ENCODE results near the gene BMP6. TPM values are rescaled to one million over a fixed set of nuclear protein-coding genes. Genes with fewer than 3 reads are reported as not detected.

Gene BMP6
- total RNA-seq, 2 donors from 2014 or later, result 0.65 to 2.2 TPM

GRCh38 chr6:7846966-7847818 is 121.3 kb downstream of the BMP6 start:
- H3K27me3 Mint-ChIP-seq (ENCODE audit: low read depth), result no peaks in the 10 kb centered on the region
- no peak overlapping the region for H3K27ac Mint-ChIP-seq
- H3K4me3 Mint-ChIP-seq, result no peak overlapping the region
- ATAC-seq (replicated peaks in 1 of 2) (no peak), DNase-seq (no peak)
- no peaks in the 10 kb centered on the region for H3K9me3 Mint-ChIP-seq
- no peaks in the 10 kb centered on the region for H3K36me3 Mint-ChIP-seq (ENCODE audit: insufficient read depth in 2 of 2)
- no peaks in the 10 kb centered on the region for H3K4me1 Mint-ChIP-seq (ENCODE audit: low read depth)

- H3K27me3 Mint-ChIP-seq (ENCODE audit: low read depth), result no peaks in the 10 kb centered on the region
- no peak overlapping the region for H3K4me3 Mint-ChIP-seq
- H3K27ac Mint-ChIP-seq, result no peak overlapping the region
- ATAC-seq (replicated peaks in 1 of 2) (no peak), DNase-seq (no peak)
- H3K36me3 Mint-ChIP-seq (ENCODE audit: insufficient read depth in 2 of 2), result no peaks in the 10 kb centered on the region
- H3K4me1 Mint-ChIP-seq (ENCODE audit: low read depth), result no peaks in the 10 kb centered on the region
- peaks cover 0 to 2% of the 10 kb centered on the region in 2 donors for H3K9me3 Mint-ChIP-seq
These were observed 122.3 kb downstream of the BMP6 start for GRCh38 chr6:7848229-7848628.

GRCh38 chr6:7851780-7852179 is 125.9 kb downstream of the BMP6 start:
- no peak overlapping the region for H3K4me3 Mint-ChIP-seq
- ATAC-seq (replicated peaks in 1 of 2), result no peak
- H3K36me3 Mint-ChIP-seq (ENCODE audit: insufficient read depth in 2 of 2), result no peaks in the 10 kb centered on the region
- DNase-seq, result no peak
- H3K4me1 Mint-ChIP-seq (ENCODE audit: low read depth), result no peaks in the 10 kb centered on the region
- no peak overlapping the region for H3K27ac Mint-ChIP-seq
- no peaks in the 10 kb centered on the region for H3K27me3 Mint-ChIP-seq (ENCODE audit: low read depth)
- peaks cover 0 to 2% of the 10 kb centered on the region in 2 donors for H3K9me3 Mint-ChIP-seq

GRCh38 chr6:7859591-7859990 is 133.7 kb downstream of the BMP6 start:
- no peaks in the 10 kb centered on the region for H3K4me1 Mint-ChIP-seq (ENCODE audit: low read depth)
- no peaks in the 10 kb centered on the region for H3K27me3 Mint-ChIP-seq (ENCODE audit: low read depth)
- ATAC-seq (replicated peaks in 1 of 2) (no peak), DNase-seq (no peak)
- H3K27ac Mint-ChIP-seq, result no peak overlapping the region
- H3K9me3 Mint-ChIP-seq, result no peaks in the 10 kb centered on the region
- H3K4me3 Mint-ChIP-seq, result no peak overlapping the region
- no peaks in the 10 kb centered on the region for H3K36me3 Mint-ChIP-seq (ENCODE audit: insufficient read depth in 2 of 2)

DNA sequence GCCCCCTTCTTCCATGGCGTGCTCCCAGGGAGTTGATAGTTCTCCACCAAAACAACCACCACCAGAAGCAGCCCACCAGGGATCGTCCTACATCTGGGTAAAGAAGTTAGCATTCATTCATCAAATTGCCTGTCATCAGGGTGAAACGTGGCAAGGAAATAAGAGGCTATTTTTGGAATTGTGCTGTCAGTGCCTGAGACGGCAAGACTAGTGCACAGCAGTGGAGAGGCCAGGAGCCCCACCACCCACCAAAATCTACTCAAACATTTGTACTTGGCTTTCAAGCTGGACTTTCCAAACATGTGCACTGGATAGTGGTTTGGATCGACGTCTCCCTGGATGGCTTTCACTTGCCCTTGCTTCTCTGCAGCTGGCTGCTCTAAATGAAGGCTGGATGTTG is 139.9 kb downstream of the BMP6 start:
- no peak overlapping the region for H3K27ac Mint-ChIP-seq

DNA sequence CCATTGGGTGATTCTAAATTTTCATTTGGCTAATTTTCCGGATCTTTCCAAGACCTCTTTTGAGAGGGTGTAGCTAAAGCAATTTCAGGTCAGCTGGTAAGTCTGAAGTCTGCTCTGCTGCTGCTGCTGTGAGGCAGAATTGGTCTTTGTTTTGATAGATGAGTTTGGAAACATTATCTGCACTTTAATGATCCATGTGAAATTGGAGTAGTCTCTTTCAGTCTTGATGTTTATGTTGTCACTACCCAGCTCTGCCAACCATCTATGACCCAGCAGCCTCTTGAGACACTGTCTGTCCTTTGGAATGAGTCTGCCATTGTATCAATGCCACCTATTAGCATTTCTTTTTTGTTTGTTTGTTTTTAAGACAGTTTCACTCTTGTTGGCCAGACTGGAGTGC is 140.6 kb downstream of the BMP6 start:
- ATAC-seq (replicated peaks in 1 of 2) (no peak), DNase-seq (no peak)
- Mint-ChIP-seq H3K27ac (no peak overlapping the region), H3K4me1 (ENCODE audit: low read depth) (no peaks in the 10 kb centered on the region), H3K27me3 (ENCODE audit: low read depth) (peaks cover 9% of the 10 kb centered on the region), H3K36me3 (ENCODE audit: insufficient read depth in 2 of 2) (no peaks in the 10 kb centered on the region), H3K9me3 (no peaks in the 10 kb centered on the region), H3K4me3 (no peak overlapping the region)

More for the DNA sequence above, 139.9 kb downstream of the BMP6 start:
- Mint-ChIP-seq H3K36me3 (ENCODE audit: insufficient read depth in 2 of 2) (no peaks in the 10 kb centered on the region), H3K4me3 (no peak overlapping the region), H3K27me3 (ENCODE audit: low read depth) (peaks cover 9% of the 10 kb centered on the region), H3K4me1 (ENCODE audit: low read depth) (no peaks in the 10 kb centered on the region), H3K9me3 (no peaks in the 10 kb centered on the region)
- ATAC-seq (replicated peaks in 1 of 2), result no peak
- DNase-seq, result no peak

GRCh38 chr6:7868926-7869325 is 143.0 kb downstream of the BMP6 start:
- H3K36me3 Mint-ChIP-seq (ENCODE audit: insufficient read depth in 2 of 2), result peaks cover 0 to 1% of the 10 kb centered on the region in 2 donors
- H3K27ac Mint-ChIP-seq, result no peak overlapping the region
- H3K4me3 Mint-ChIP-seq, result no peak overlapping the region
- no peak for DNase-seq
- no peak for ATAC-seq (replicated peaks in 1 of 2)
- no peaks in the 10 kb centered on the region for H3K4me1 Mint-ChIP-seq (ENCODE audit: low read depth)
- H3K27me3 Mint-ChIP-seq (ENCODE audit: low read depth), result peaks cover 9% of the 10 kb centered on the region
- peaks cover 0 to 3% of the 10 kb centered on the region in 2 donors for H3K9me3 Mint-ChIP-seq

GRCh38 chr6:7878401-7878964 is 152.6 kb downstream of the BMP6 start:
- no peak for ATAC-seq (replicated peaks in 1 of 2)

GRCh38 chr6:7879043-7879442 is 153.1 kb downstream of the BMP6 start:
- ATAC-seq (replicated peaks in 1 of 2), result no peak
- no peak overlapping the region for H3K4me3 Mint-ChIP-seq
- no peaks in the 10 kb centered on the region for H3K9me3 Mint-ChIP-seq
- no peaks in the 10 kb centered on the region for H3K27me3 Mint-ChIP-seq (ENCODE audit: low read depth)
- H3K4me1 Mint-ChIP-seq (ENCODE audit: low read depth), result no peaks in the 10 kb centered on the region
- H3K36me3 Mint-ChIP-seq (ENCODE audit: insufficient read depth in 2 of 2), result peaks cover 2 to 9% of the 10 kb centered on the region in 2 donors
- H3K27ac Mint-ChIP-seq, result no peak overlapping the region
- DNase-seq, result no peak

More at GRCh38 chr6:7878401-7878964, 152.6 kb downstream of the BMP6 start:
- Mint-ChIP-seq H3K36me3 (ENCODE audit: insufficient read depth in 2 of 2) (peaks cover 1 to 7% of the 10 kb centered on the region in 2 donors), H3K27me3 (ENCODE audit: low read depth) (no peaks in the 10 kb centered on the region), H3K4me1 (ENCODE audit: low read depth) (no peaks in the 10 kb centered on the region), H3K27ac (no peak overlapping the region), H3K9me3 (peaks cover 0 to 4% of the 10 kb centered on the region in 2 donors), H3K4me3 (no peak overlapping the region)
- DNase-seq, result no peak

DNA sequence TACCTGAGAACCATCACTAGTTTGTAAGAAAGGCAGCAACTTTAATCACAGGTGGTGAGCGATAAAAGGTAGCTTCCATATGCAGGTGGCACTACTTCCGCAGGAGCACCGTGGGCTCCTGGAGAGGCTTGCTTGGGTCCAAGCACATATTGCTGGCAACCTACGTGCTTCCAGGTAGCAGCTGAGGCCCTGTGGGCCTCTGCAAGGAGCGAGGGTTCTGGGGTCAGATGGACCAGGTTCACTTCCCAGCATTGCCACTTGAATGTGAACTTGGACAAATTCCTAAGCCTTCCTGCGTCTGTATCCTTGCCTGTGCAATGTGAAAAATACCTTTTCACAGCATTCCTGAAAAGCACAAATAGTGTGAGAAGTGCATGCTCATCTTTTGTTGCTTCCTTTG is 153.7 kb downstream of the BMP6 start:
- DNase-seq, result no peak
- H3K27me3 Mint-ChIP-seq (ENCODE audit: low read depth), result no peaks in the 10 kb centered on the region
- no peaks in the 10 kb centered on the region for H3K9me3 Mint-ChIP-seq
- no peak for ATAC-seq (replicated peaks in 1 of 2)
- H3K27ac Mint-ChIP-seq, result no peak overlapping the region
- no peaks in the 10 kb centered on the region for H3K4me1 Mint-ChIP-seq (ENCODE audit: low read depth)
- peaks cover 2 to 11% of the 10 kb centered on the region in 2 donors for H3K36me3 Mint-ChIP-seq (ENCODE audit: insufficient read depth in 2 of 2)
- no peak overlapping the region for H3K4me3 Mint-ChIP-seq

DNA sequence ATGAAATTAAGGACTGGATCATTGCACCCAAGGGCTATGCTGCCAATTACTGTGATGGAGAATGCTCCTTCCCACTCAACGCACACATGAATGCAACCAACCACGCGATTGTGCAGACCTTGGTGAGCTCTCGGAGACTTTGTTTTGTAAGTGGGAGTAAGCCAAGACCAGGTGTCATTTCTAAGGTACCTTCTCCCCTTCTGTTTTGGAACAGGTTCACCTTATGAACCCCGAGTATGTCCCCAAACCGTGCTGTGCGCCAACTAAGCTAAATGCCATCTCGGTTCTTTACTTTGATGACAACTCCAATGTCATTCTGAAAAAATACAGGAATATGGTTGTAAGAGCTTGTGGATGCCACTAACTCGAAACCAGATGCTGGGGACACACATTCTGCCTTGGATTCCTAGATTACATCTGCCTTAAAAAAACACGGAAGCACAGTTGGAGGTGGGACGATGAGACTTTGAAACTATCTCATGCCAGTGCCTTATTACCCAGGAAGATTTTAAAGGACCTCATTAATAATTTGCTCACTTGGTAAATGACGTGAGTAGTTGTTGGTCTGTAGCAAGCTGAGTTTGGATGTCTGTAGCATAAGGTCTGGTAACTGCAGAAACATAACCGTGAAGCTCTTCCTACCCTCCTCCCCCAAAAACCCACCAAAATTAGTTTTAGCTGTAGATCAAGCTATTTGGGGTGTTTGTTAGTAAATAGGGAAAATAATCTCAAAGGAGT is 154.2 kb downstream of the BMP6 start:
- Mint-ChIP-seq H3K9me3 (no peaks in the 10 kb centered on the region), H3K27ac (no peak overlapping the region), H3K4me3 (no peak overlapping the region), H3K36me3 (ENCODE audit: insufficient read depth in 2 of 2) (peaks cover 2 to 15% of the 10 kb centered on the region in 2 donors), H3K27me3 (ENCODE audit: low read depth) (no peaks in the 10 kb centered on the region), H3K4me1 (ENCODE audit: low read depth) (no peaks in the 10 kb centered on the region)
- ATAC-seq (replicated peaks in 1 of 2), result no peak
- DNase-seq, result no peak

DNA sequence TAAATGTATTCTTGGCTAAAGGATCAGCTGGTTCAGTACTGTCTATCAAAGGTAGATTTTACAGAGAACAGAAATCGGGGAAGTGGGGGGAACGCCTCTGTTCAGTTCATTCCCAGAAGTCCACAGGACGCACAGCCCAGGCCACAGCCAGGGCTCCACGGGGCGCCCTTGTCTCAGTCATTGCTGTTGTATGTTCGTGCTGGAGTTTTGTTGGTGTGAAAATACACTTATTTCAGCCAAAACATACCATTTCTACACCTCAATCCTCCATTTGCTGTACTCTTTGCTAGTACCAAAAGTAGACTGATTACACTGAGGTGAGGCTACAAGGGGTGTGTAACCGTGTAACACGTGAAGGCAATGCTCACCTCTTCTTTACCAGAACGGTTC is 154.8 kb downstream of the BMP6 start:
- Mint-ChIP-seq H3K4me1 (ENCODE audit: low read depth) (no peaks in the 10 kb centered on the region), H3K4me3 (no peak overlapping the region), H3K36me3 (ENCODE audit: insufficient read depth in 2 of 2) (peaks cover 2 to 16% of the 10 kb centered on the region in 2 donors), H3K9me3 (no peaks in the 10 kb centered on the region), H3K27ac (no peak overlapping the region), H3K27me3 (ENCODE audit: low read depth) (no peaks in the 10 kb centered on the region)
- ATAC-seq (replicated peaks in 1 of 2) (no peak), DNase-seq (no peak)

DNA sequence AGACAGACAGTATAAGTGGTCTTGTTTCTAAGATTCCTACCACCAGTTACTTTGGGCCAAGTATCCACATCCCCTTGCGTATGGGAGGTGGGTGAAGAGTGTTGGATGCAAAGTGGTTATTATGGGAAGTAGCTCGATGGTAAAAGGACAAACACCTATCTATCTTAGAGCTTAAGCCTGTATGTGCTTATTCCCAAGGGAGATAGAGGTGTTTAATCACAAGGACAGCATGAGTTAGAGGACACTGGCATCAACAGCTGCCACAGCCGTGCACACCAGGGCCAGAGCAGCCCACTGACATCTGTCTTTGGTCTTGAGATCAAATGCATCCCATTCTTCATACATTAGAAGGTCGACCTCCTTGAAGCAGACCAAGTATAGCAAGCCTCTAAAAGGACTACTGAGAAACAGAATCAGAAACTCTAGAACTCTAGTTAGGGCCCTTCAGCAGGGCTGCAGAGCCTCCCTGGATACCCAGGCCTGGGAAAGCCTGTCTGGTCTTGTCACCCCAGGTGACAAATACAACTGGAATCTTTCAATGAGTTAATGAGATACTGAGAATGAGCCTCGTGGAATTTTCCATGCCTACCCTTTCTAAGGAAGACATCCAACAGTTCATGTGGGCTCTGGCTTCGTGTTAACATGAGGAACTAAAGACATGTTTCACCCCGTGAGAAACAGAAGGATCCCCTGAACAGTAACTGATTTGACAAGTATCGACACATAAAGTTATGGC is 156.0 kb downstream of the BMP6 start:
- H3K36me3 Mint-ChIP-seq (ENCODE audit: insufficient read depth in 2 of 2), result peaks cover 4 to 23% of the 10 kb centered on the region in 2 donors
- H3K4me1 Mint-ChIP-seq (ENCODE audit: low read depth), result no peaks in the 10 kb centered on the region
- no peaks in the 10 kb centered on the region for H3K27me3 Mint-ChIP-seq (ENCODE audit: low read depth)

More for the DNA sequence above, 156.0 kb downstream of the BMP6 start:
- no peak for DNase-seq
- Mint-ChIP-seq H3K27ac (no peak overlapping the region), H3K4me3 (no peak overlapping the region), H3K9me3 (no peaks in the 10 kb centered on the region)
- ATAC-seq (replicated peaks in 1 of 2), result no peak
